SK-N-SH treated with all-trans-retinoic acid at 6 μM for 48 hours (cell line): Measurements from ENCODE around the gene ADAMTS10.

ENCODE experiments used
- ATAC-seq: fragments of 200-7000 bp; cut with Tn5 transposase; 3 replicates; pipeline ENCODE4 v1.9.1; 2020; ENCODE audit warnings: mild to moderate bottlenecking, moderate library complexity
- ARNTL ChIP-seq: fragments of 450-650 bp; formaldehyde crosslinking; IDR thresholded peaks from 2 replicates; pipeline ENCODE4 v1.5.0; 2020; ENCODE audit warnings: low read depth, mild to moderate bottlenecking, moderate library complexity, borderline replicate concordance
- CSDC2 ChIP-seq: fragments of 250-450 bp; sonication (Bioruptor Pico); IDR thresholded peaks from 2 replicates; pipeline ENCODE4 v1.5.0; 2020; ENCODE audit warnings: mild to moderate bottlenecking, moderate library complexity
- ESRRG ChIP-seq: fragments of 250-450 bp; sonication (Bioruptor Pico); IDR thresholded peaks from 2 replicates; pipeline ENCODE4 v1.6.1; 2021; ENCODE audit warnings: mild to moderate bottlenecking
- GLIS3 ChIP-seq: fragments of 250-450 bp; sonication (Bioruptor Pico); IDR thresholded peaks from 2 replicates; pipeline ENCODE4 v1.5.0; 2020; ENCODE audit warnings: mild to moderate bottlenecking, moderate library complexity
- ISL1 ChIP-seq: fragments of 250-450 bp; sonication (Bioruptor Pico); IDR thresholded peaks from 2 replicates; pipeline ENCODE4 v2.1.2; 2022; ENCODE audit warnings: mild to moderate bottlenecking, moderate library complexity
- PPARA ChIP-seq: fragments of 250-450 bp; sonication (Bioruptor Pico); IDR thresholded peaks from 2 replicates; pipeline ENCODE4 v1.5.0; 2020; ENCODE audit warnings: mild to moderate bottlenecking, borderline replicate concordance
- RARB ChIP-seq: fragments of 250-450 bp; sonication (Bioruptor Pico); IDR thresholded peaks from 2 replicates; pipeline ENCODE4 v1.8.0; 2021; ENCODE audit warnings: mild to moderate bottlenecking, moderate library complexity
- SNAI2 ChIP-seq: fragments of 250-450 bp; sonication (Bioruptor Pico); IDR thresholded peaks from 2 replicates; pipeline ENCODE4 v1.5.0; 2020; ENCODE audit warnings: mild to moderate bottlenecking, moderate library complexity
- TOX ChIP-seq: fragments of 250-450 bp; sonication (Bioruptor Pico); IDR thresholded peaks from 2 replicates; pipeline ENCODE4 v1.8.0; 2021; ENCODE audit warnings: mild to moderate bottlenecking, moderate library complexity, borderline replicate concordance
- ZFP3 ChIP-seq: fragments of 250-450 bp; sonication (Bioruptor Pico); IDR thresholded peaks from 2 replicates; pipeline ENCODE4 v1.5.0; 2020; ENCODE audit warnings: mild to moderate bottlenecking, moderate library complexity
- ZNF70 ChIP-seq: fragments of 450-650 bp; formaldehyde crosslinking; IDR thresholded peaks from 2 replicates; pipeline ENCODE4 v1.5.0; 2020; ENCODE audit warnings: mild to moderate bottlenecking, moderate library complexity
- ZNF8 ChIP-seq: fragments of 450-650 bp; formaldehyde crosslinking; IDR thresholded peaks from 2 replicates; pipeline ENCODE4 v1.5.0; 2020; ENCODE audit warnings: mild to moderate bottlenecking, moderate library complexity
- TF ChIP-seq, protein P1 (sequence below): fragments of 250-450 bp; sonication (Bioruptor Pico); IDR thresholded peaks from 2 replicates; pipeline ENCODE4 v1.5.1; 2020; ENCODE audit warnings: low read depth, mild to moderate bottlenecking, moderate library complexity
- TF ChIP-seq, protein P2 (sequence below): fragments of 250-450 bp; sonication (Bioruptor Pico); IDR thresholded peaks from 2 replicates; pipeline ENCODE4 v1.8.0; 2020; ENCODE audit warnings: mild to moderate bottlenecking, moderate library complexity, borderline replicate concordance
- TF ChIP-seq, protein P3 (sequence below): fragments of 250-450 bp; sonication (Bioruptor Pico); IDR thresholded peaks from 2 replicates; pipeline ENCODE4 v1.5.1; 2021; ENCODE audit warnings: mild to moderate bottlenecking, moderate library complexity
- TF ChIP-seq, protein P4 (sequence below): fragments of 250-450 bp; sonication (Bioruptor Pico); IDR thresholded peaks from 2 replicates; pipeline ENCODE4 v1.5.0; 2020; ENCODE audit warnings: mild to moderate bottlenecking, moderate library complexity
- TF ChIP-seq, protein P5 (sequence below): fragments of 250-450 bp; sonication (Bioruptor Pico); IDR thresholded peaks from 2 replicates; pipeline ENCODE4 v1.8.0; 2021; ENCODE audit warnings: low read depth, mild to moderate bottlenecking, moderate library complexity, borderline replicate concordance

The ADAMTS10 gene

DNA sequence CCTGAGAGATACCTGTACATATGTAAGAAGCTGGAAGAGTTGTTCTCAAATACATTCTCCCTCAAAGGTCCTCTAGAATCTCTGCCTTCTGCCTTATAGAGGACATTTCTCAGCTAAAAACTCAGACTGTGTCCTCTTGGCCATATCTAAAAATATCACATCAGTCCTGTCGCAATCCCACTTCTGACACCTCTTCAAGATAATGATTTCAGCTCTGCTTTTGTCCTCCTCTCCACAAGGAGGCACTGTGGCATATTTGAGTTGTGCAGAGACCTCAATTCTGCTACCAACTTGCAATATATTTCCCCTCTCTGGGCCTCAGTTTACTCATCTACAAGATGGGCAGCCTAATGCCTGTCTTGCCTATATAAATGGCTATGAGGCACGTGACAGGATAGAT lies 16.6 kb downstream of the ADAMTS10 start:
- TF ChIP-seq ARNTL (CRISPR knock-in tag) (no peak), ZNF8 (CRISPR knock-in tag) (no peak), SNAI2 (CRISPR knock-in tag) (no peak)
- TF ChIP-seq, all 23 proteins: peak for 0
- no peak for ATAC-seq

DNA sequence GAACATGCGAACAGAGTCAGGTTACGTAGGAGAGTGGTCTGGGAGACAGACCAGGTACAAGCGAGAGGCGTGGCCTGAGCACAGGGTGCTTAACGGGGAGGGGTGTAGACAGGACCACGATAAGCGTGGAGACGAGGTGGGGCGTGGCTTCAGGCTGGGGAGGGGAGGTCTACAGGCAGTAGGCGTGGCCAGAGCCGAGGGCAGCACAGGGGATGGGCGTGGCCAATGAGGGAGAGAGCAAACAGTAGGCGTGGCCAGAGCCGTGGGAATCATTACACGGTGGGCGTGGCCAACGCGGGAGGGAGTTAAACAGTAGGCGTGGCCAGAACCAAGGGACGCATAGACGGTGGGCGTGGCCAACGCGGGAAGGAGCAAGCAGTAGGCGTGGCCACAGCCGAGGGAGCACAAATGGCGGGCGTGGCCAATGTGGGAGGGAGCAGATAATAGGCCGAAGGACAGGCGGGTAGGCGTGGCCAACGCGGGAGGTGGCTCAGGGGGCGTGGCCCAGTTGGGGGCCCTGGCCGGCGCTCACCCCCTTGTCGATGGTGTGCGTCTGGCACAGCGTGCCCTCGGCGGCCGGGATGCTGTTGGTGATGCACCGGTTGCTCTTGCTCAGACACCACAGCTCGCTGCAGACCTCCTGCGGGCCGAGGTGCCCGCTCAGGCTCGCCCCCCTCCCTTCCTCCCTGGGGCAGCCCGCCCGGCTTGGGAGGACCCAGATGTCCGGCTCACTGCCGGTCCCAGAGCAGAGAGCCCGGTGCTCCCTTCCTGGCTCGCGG lies 18.1 kb downstream of the ADAMTS10 start:
- peak; percentile 79 for ATAC-seq
- TF ChIP-seq ZNF8 (CRISPR knock-in tag): no peak
- TF ChIP-seq, protein P1, sequence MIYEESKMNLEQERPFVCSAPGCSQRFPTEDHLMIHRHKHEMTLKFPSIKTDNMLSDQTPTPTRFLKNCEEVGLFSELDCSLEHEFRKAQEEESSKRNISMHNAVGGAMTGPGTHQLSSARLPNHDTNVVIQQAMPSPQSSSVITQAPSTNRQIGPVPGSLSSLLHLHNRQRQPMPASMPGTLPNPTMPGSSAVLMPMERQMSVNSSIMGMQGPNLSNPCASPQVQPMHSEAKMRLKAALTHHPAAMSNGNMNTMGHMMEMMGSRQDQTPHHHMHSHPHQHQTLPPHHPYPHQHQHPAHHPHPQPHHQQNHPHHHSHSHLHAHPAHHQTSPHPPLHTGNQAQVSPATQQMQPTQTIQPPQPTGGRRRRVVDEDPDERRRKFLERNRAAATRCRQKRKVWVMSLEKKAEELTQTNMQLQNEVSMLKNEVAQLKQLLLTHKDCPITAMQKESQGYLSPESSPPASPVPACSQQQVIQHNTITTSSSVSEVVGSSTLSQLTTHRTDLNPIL (CRISPR knock-in tag): no peak
- TF ChIP-seq, protein P2, sequence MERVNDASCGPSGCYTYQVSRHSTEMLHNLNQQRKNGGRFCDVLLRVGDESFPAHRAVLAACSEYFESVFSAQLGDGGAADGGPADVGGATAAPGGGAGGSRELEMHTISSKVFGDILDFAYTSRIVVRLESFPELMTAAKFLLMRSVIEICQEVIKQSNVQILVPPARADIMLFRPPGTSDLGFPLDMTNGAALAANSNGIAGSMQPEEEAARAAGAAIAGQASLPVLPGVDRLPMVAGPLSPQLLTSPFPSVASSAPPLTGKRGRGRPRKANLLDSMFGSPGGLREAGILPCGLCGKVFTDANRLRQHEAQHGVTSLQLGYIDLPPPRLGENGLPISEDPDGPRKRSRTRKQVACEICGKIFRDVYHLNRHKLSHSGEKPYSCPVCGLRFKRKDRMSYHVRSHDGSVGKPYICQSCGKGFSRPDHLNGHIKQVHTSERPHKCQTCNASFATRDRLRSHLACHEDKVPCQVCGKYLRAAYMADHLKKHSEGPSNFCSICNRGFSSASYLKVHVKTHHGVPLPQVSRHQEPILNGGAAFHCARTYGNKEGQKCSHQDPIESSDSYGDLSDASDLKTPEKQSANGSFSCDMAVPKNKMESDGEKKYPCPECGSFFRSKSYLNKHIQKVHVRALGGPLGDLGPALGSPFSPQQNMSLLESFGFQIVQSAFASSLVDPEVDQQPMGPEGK: 0 out of 2 replicates have a peak, but pooled peaks have one; percentile 34
- no peak for TF ChIP-seq GLIS3

DNA sequence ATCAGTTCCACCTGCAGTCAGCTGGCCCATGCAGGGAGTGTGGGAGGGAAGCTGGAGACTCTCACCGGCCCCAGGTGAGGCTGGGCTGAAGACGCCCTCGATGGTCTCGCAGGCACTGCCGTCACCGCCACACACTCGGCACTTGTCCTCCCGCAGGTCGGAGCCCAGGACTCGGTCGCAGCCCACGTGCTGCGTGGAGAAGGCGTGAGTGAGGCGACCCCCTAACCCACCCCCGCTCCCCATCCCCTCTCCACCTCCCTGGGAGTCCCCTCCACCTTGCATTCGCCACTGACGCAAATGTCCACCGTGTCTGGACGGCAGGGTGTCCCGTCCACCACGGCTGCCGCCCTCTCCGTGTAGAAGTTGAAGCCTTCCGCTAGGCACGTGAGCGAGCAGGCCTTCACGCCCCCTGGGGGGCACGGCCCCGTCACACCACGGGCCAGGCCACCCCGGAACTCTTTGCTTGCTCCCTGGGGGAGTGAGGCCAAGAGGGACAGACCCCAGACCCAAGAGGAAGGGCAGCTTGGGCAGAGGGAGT lies 21.3 kb downstream of the ADAMTS10 start:
- no peak for ATAC-seq
- TF ChIP-seq, protein P3, sequence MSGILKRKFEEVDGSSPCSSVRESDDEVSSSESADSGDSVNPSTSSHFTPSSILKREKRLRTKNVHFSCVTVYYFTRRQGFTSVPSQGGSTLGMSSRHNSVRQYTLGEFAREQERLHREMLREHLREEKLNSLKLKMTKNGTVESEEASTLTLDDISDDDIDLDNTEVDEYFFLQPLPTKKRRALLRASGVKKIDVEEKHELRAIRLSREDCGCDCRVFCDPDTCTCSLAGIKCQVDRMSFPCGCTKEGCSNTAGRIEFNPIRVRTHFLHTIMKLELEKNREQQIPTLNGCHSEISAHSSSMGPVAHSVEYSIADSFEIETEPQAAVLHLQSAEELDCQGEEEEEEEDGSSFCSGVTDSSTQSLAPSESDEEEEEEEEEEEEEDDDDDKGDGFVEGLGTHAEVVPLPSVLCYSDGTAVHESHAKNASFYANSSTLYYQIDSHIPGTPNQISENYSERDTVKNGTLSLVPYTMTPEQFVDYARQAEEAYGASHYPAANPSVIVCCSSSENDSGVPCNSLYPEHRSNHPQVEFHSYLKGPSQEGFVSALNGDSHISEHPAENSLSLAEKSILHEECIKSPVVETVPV: no peak
- no peak for TF ChIP-seq ZNF70 (CRISPR knock-in tag)

DNA sequence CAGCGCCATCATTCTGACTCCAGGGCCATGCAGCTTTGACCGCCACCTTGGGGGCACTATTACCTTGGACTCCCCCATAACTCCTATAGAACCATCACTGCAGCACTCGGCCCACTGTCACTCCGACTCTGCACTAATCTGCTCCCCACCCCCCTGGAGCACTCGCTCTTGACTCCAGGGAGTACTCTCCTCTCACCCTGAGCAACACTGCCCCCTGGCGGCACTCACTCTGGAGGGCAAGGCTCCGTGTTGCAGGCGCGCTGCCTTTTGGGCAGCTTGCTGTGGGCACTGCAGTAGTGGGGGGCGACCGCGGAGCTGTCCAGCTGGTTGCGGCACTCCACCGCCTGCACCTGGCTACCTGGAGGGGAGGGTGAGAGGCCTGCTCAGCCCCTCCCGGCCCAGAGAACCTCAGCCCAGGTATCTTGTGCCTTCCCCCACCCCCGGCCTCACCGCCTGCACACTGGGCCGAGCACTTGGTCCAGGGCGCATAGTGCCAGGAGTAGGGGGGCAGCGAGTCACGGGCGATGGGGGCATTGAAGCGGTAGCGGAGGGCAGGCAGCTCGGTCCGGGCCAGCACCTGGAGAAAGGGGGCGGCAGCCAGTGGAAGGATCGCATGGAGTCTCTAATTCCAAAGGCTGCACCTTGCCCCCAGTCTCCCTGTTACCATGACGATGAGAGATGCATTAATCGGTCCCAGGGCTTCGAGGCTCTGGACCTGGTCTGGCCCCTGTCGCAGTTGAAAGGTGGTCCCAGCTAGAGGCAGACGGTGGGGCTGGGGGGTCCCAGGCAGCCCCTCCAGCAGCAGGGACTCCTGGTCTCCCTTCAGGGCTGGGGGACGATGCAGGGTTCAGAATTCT lies 24.4 kb downstream of the ADAMTS10 start:
- TF ChIP-seq ZNF70 (CRISPR knock-in tag) (no peak), ZFP3 (CRISPR knock-in tag) (no peak), PPARA (CRISPR knock-in tag) (no peak), ESRRG (CRISPR knock-in tag) (no peak), CSDC2 (CRISPR knock-in tag) (no peak), TOX (CRISPR knock-in tag) (no peak), ZNF8 (CRISPR knock-in tag) (no peak), ISL1 (no peak), RARB (CRISPR knock-in tag) (no peak)
- TF ChIP-seq, protein P1 (CRISPR knock-in tag): no peak
- TF ChIP-seq, protein P4, sequence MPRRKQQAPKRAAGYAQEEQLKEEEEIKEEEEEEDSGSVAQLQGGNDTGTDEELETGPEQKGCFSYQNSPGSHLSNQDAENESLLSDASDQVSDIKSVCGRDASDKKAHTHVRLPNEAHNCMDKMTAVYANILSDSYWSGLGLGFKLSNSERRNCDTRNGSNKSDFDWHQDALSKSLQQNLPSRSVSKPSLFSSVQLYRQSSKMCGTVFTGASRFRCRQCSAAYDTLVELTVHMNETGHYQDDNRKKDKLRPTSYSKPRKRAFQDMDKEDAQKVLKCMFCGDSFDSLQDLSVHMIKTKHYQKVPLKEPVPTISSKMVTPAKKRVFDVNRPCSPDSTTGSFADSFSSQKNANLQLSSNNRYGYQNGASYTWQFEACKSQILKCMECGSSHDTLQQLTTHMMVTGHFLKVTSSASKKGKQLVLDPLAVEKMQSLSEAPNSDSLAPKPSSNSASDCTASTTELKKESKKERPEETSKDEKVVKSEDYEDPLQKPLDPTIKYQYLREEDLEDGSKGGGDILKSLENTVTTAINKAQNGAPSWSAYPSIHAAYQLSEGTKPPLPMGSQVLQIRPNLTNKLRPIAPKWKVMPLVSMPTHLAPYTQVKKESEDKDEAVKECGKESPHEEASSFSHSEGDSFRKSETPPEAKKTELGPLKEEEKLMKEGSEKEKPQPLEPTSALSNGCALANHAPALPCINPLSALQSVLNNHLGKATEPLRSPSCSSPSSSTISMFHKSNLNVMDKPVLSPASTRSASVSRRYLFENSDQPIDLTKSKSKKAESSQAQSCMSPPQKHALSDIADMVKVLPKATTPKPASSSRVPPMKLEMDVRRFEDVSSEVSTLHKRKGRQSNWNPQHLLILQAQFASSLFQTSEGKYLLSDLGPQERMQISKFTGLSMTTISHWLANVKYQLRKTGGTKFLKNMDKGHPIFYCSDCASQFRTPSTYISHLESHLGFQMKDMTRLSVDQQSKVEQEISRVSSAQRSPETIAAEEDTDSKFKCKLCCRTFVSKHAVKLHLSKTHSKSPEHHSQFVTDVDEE: no peak
- TF ChIP-seq, protein P5, sequence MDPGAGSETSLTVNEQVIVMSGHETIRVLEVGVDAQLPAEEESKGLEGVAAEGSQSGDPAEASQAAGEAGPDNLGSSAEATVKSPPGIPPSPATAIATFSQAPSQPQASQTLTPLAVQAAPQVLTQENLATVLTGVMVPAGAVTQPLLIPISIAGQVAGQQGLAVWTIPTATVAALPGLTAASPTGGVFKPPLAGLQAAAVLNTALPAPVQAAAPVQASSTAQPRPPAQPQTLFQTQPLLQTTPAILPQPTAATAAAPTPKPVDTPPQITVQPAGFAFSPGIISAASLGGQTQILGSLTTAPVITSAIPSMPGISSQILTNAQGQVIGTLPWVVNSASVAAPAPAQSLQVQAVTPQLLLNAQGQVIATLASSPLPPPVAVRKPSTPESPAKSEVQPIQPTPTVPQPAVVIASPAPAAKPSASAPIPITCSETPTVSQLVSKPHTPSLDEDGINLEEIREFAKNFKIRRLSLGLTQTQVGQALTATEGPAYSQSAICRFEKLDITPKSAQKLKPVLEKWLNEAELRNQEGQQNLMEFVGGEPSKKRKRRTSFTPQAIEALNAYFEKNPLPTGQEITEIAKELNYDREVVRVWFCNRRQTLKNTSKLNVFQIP: no peak
- TF ChIP-seq, all 23 proteins: peak for 0
- peak; percentile 51 for ATAC-seq
